ENCODE data around the gene AGPAT2. TPM values are rescaled to one million over a fixed set of nuclear protein-coding genes. Genes with fewer than 3 reads are reported as not detected.

Gene AGPAT2
- total RNA-seq, 4 donors from 2014 or later = 28.8 to 43.6 (median 38.4) TPM

GRCh38 chr9:136728080-136728547, 40.9 kb upstream of the AGPAT2 start:
- peak; percentile 84 for ATAC-seq
- Histone ChIP-seq H3K9me3 (no peaks in the 10 kb centered on the region), H3K27ac (peak overlapping the region in 3 of 4 donors; percentile 71 to 84 (median 82)), H3K4me3 (peak overlapping the region; percentile 47 to 89), H3K4me1 (peaks cover 0 to 66% (median 27%) of the 10 kb centered on the region in 3 donors), H3K27me3 (no peaks in the 10 kb centered on the region), H3K36me3 (peaks cover 0 to 37% of the 10 kb centered on the region in 2 donors)
- no CpG with 5 or more reads among the region's 66 CpGs for WGBS, 2 donors (ENCODE audit: low coverage in 1 of 2)
- TF ChIP-seq POLR2A (IDR thresholded peaks at IDR 0.05) = peak; percentile 99 to 100
- TF ChIP-seq, protein P1, sequence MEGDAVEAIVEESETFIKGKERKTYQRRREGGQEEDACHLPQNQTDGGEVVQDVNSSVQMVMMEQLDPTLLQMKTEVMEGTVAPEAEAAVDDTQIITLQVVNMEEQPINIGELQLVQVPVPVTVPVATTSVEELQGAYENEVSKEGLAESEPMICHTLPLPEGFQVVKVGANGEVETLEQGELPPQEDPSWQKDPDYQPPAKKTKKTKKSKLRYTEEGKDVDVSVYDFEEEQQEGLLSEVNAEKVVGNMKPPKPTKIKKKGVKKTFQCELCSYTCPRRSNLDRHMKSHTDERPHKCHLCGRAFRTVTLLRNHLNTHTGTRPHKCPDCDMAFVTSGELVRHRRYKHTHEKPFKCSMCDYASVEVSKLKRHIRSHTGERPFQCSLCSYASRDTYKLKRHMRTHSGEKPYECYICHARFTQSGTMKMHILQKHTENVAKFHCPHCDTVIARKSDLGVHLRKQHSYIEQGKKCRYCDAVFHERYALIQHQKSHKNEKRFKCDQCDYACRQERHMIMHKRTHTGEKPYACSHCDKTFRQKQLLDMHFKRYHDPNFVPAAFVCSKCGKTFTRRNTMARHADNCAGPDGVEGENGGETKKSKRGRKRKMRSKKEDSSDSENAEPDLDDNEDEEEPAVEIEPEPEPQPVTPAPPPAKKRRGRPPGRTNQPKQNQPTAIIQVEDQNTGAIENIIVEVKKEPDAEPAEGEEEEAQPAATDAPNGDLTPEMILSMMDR (IDR thresholded peaks at IDR 0.05) = peak in 3 of 4 experiments; percentile 96 to 98 (median 98)
- no peak for TF ChIP-seq EP300 (IDR thresholded peaks at IDR 0.05)
- peak; percentile 100 for TF ChIP-seq POLR2AphosphoS5 (IDR thresholded peaks at IDR 0.05)

DNA sequence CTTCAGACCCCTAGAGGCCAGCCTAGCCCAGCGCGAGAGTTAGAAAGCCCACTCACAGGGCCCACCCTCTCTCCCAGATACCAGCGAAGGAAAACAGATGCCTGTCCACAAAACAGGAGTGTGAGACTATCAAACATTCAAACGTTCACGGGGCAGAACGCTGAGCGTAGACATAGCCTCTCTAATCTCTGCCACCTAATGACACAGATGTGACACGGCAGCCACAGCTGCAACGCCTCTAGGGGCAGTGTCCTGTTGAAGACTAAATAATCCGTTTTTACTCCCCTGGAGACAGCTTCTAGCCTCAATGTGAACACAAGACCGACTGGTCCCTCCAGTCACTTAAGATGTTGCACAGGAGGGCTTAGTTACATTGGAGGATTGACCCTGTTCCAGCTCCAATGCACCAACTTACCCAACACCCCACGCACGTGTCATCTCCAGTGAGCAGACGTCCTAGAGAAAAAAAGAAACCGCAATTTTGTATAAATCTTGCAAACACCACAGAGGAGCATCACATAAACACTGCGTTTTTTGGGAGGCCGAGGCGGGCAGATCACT, 39.5 kb upstream of the AGPAT2 start:
- Histone ChIP-seq H3K4me3 (peak overlapping the region; percentile 47 to 89), H3K27ac (peak overlapping the region in 2 of 4 donors; percentile 16 to 82), H3K9me3 (no peaks in the 10 kb centered on the region), H3K4me1 (peaks cover 0 to 80% (median 30%) of the 10 kb centered on the region in 3 donors), H3K36me3 (peaks cover 0 to 51% of the 10 kb centered on the region in 2 donors), H3K27me3 (no peaks in the 10 kb centered on the region)
- TF ChIP-seq, protein P1 (IDR thresholded peaks at IDR 0.05) = peak in 1 of 4 experiments; percentile 24
- no peak for TF ChIP-seq POLR2AphosphoS5 (IDR thresholded peaks at IDR 0.05)
- 15 to 24% methylated on average over 7 to 15 of the region's 18 CpGs for WGBS, 2 donors (ENCODE audit: low coverage in 1 of 2)
- ATAC-seq = no peak

DNA sequence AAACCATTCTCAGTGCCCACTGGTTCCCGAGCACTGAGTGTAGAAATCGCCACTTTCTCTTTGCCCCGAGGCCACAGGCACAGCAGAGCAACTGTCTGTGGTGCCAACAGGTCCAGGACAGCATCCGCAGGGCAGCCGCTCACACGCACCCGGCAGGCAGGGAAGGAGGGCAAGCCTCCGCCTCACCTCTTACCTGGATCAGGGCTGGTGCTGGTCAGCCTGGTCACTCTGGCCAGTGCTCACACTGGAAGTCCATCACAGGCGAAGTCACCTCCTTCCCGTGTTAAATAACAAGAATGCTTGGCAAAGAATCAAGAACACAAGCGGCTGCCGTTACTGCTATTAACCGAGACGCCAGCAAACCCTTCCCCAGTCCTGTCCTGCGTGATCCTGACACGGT, 38.9 kb upstream of the AGPAT2 start:
- Histone ChIP-seq H3K27me3 (no peaks in the 10 kb centered on the region), H3K36me3 (peaks cover 0 to 57% of the 10 kb centered on the region in 2 donors), H3K4me3 (peak overlapping the region in 1 of 2 donors; percentile 89), H3K4me1 (peaks cover 0 to 86% (median 34%) of the 10 kb centered on the region in 3 donors), H3K27ac (peak overlapping the region in 3 of 4 donors; percentile 16 to 82 (median 26)), H3K9me3 (no peaks in the 10 kb centered on the region)
- no peak for ATAC-seq
- WGBS, 2 donors (ENCODE audit: low coverage in 1 of 2) = 55 to 57% methylated on average over 4 of the region's 16 CpGs
- TF ChIP-seq POLR2A (IDR thresholded peaks at IDR 0.05) (no peak), EP300 (IDR thresholded peaks at IDR 0.05) (no peak)
- TF ChIP-seq, protein P1 (IDR thresholded peaks at IDR 0.05) = no peak

- Histone ChIP-seq H3K4me3 (peak overlapping the region in 1 of 2 donors; percentile 89), H3K4me1 (peaks cover 0 to 91% (median 38%) of the 10 kb centered on the region in 3 donors), H3K27me3 (no peaks in the 10 kb centered on the region), H3K27ac (peak overlapping the region in 2 of 4 donors; percentile 16 to 26), H3K9me3 (no peaks in the 10 kb centered on the region), H3K36me3 (peaks cover 0 to 61% of the 10 kb centered on the region in 2 donors)
- ATAC-seq = no peak
- 75% methylated on average over 4 of the region's 10 CpGs; no CpG with 5 or more reads in 1 of the 2 donors for WGBS, 2 donors (ENCODE audit: low coverage in 1 of 2)
- TF ChIP-seq, protein P1 (IDR thresholded peaks at IDR 0.05) = no peak
- no peak for TF ChIP-seq POLR2AphosphoS5 (IDR thresholded peaks at IDR 0.05)
- no peak for TF ChIP-seq POLR2A (IDR thresholded peaks at IDR 0.05)
- no peak for TF ChIP-seq EP300 (IDR thresholded peaks at IDR 0.05)
Observed at GRCh38 chr9:136725612-136726011, 38.4 kb upstream of the AGPAT2 start.

- WGBS, 2 donors (ENCODE audit: low coverage in 1 of 2) = 69% methylated on average over 6 of the region's 7 CpGs; no CpG with 5 or more reads in 1 of the 2 donors
- Histone ChIP-seq H3K27me3 (no peaks in the 10 kb centered on the region), H3K4me1 (peaks cover 0 to 95% (median 47%) of the 10 kb centered on the region in 3 donors), H3K27ac (no peak overlapping the region), H3K9me3 (no peaks in the 10 kb centered on the region), H3K4me3 (no peak overlapping the region), H3K36me3 (peaks cover 0 to 61% of the 10 kb centered on the region in 2 donors)
- no peak for ATAC-seq
- TF ChIP-seq POLR2AphosphoS5 (IDR thresholded peaks at IDR 0.05) = no peak
- TF ChIP-seq EP300 (IDR thresholded peaks at IDR 0.05) = no peak
- TF ChIP-seq POLR2A (IDR thresholded peaks at IDR 0.05) = no peak
- TF ChIP-seq, protein P1 (IDR thresholded peaks at IDR 0.05) = no peak
Observed at GRCh38 chr9:136724772-136725171, 37.5 kb upstream of the AGPAT2 start.

Data from gastroesophageal sphincter (tissue), 4 donors.